Ishikawa (cell line): ENCODE results near the gene RANBP6.

Experiments
- EP300 ChIP-seq: IDR thresholded peaks from 2 replicates; pipeline ENCODE4 v1.6.1; 2012; ENCODE audit warnings: borderline replicate concordance
- FOXM1 ChIP-seq: IDR thresholded peaks from 2 replicates; pipeline ENCODE4 v1.6.1; 2012; ENCODE audit warnings: low read depth, borderline replicate concordance
- MAX ChIP-seq: IDR thresholded peaks from 2 replicates; pipeline ENCODE4 v1.6.1; 2012
- RAD21 ChIP-seq: IDR thresholded peaks from 2 replicates; pipeline ENCODE4 v1.6.1; 2012; ENCODE audit warnings: low read depth

GRCh38 chr9:5988265-5988664, 27.2 kb downstream of the RANBP6 start:
- TF ChIP-seq RAD21 (no peak), MAX (no peak), FOXM1 (no peak), EP300 (no peak)
